SK-N-SH (cell line): ENCODE measurements around the gene BARHL2.

Source experiments
- CTCF ChIP-seq: fragments of 200-600 bp; sonication (generic); IDR thresholded peaks from 2 replicates; pipeline ENCODE4 v1.6.1; 2017; ENCODE audit warnings: antibody characterized with exemption, mild to moderate bottlenecking, moderate library complexity
- ELF1 ChIP-seq: IDR thresholded peaks from 2 replicates; pipeline ENCODE4 v1.4.0; 2012
- EZH2phosphoT487 ChIP-seq: fragments of 200-600 bp; sonication (generic); IDR thresholded peaks from 2 replicates; pipeline ENCODE4 v1.6.1; 2017; ENCODE audit warnings: low read depth, mixed run types, mild to moderate bottlenecking, antibody characterized with exemption, moderate library complexity, borderline replicate concordance
- FOXJ3 ChIP-seq: sonication (generic); formaldehyde crosslinking; IDR thresholded peaks from 2 replicates; pipeline ENCODE4 v1.5.1; 2020; ENCODE audit warnings: mild to moderate bottlenecking, missing genetic modification reagents
- POLR2AphosphoS5 ChIP-seq: IDR thresholded peaks from 2 replicates; pipeline ENCODE4 v1.6.1; 2012; ENCODE audit warnings: low read depth, low read length
- REST ChIP-seq: IDR thresholded peaks from 2 replicates; pipeline ENCODE4 v1.6.1; 2012; ENCODE audit warnings: mild to moderate bottlenecking, low read depth, low read length, moderate library complexity
- USF2 ChIP-seq: fragments of 150-350 bp; IDR thresholded peaks from 2 replicates; pipeline ENCODE4 v1.6.1; 2017; ENCODE audit warnings: antibody characterized with exemption, low read length, low read depth, borderline replicate concordance
- YY1 ChIP-seq: IDR thresholded peaks from 2 replicates; pipeline ENCODE4 v1.4.0; 2012; ENCODE audit warnings: low read depth, mild to moderate bottlenecking

- TF ChIP-seq ELF1 = no peak
- no peak for TF ChIP-seq YY1
- TF ChIP-seq FOXJ3 (CRISPR knock-in tag) = no peak
- TF ChIP-seq USF2 = no peak
- no peak for TF ChIP-seq REST
- no peak for TF ChIP-seq CTCF
- no peak for TF ChIP-seq EZH2phosphoT487
- no peak for TF ChIP-seq POLR2AphosphoS5
Measured at GRCh38 chr1:90716243-90716551, 905 bp downstream of the BARHL2 start.
